Testis (tissue), 2 donors: Measurements from ENCODE around the gene PUM2.

Experiments
- POLR2A ChIP-seq: fragments of 450-650 bp; IDR thresholded peaks from one replicate; pipeline ENCODE4 v1.6.1; 2017; ENCODE audit warnings: antibody characterized with exemption, mild to moderate bottlenecking, moderate library complexity
- TF ChIP-seq, protein P1 (sequence below), 3 experiments: fragments of 450-650 bp in 2 of 3; fragments of 200-600 bp in 1 of 3; sonication (generic) in 1 of 3; IDR thresholded peaks; one replicate each; pipeline ENCODE4 v1.5.1; 2016 to 2019; ENCODE audit warnings: antibody characterized with exemption in 3 of 3, mild to moderate bottlenecking in 2 of 3, moderate library complexity in 1 of 3

- TF ChIP-seq, protein P1, sequence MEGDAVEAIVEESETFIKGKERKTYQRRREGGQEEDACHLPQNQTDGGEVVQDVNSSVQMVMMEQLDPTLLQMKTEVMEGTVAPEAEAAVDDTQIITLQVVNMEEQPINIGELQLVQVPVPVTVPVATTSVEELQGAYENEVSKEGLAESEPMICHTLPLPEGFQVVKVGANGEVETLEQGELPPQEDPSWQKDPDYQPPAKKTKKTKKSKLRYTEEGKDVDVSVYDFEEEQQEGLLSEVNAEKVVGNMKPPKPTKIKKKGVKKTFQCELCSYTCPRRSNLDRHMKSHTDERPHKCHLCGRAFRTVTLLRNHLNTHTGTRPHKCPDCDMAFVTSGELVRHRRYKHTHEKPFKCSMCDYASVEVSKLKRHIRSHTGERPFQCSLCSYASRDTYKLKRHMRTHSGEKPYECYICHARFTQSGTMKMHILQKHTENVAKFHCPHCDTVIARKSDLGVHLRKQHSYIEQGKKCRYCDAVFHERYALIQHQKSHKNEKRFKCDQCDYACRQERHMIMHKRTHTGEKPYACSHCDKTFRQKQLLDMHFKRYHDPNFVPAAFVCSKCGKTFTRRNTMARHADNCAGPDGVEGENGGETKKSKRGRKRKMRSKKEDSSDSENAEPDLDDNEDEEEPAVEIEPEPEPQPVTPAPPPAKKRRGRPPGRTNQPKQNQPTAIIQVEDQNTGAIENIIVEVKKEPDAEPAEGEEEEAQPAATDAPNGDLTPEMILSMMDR (IDR thresholded peaks at IDR 0.05), result no peak
- no peak for TF ChIP-seq POLR2A
These were observed 5.4 kb upstream of the PUM2 start for GRCh38 chr2:20356042-20356441.
